ENCODE measurements around the gene S100PBP.

Gene S100PBP

DNA sequence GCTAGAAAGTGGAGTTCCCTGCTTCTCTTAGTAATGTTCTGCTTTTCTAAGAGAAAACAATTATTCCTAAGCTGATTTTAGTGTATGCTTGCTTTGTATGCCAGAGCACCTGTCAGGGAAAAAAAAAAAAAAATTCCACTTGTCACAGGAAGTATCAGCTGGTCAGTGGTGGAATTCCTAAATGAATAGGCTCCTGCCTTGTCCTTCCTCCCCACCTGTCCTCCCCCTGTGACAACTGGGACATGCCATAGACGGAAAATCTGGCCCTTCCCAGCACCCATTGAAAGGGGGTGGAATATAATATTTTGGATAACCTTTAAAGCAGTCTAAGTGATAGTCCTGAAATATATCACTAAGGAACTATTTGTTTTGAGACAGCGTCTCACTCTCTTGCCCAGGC is 42.5 kb downstream of the S100PBP start:
- Histone ChIP-seq H3K27me3 (ENCODE audit: control insufficient read depth, insufficient read depth, low read length) (no peaks in the 10 kb centered on the region), H3K36me3 (ENCODE audit: control insufficient read depth, insufficient read depth, low read length) (no peaks in the 10 kb centered on the region), H3K9me3 (ENCODE audit: control insufficient read depth, low read length) (no peaks in the 10 kb centered on the region), H3K9ac (ENCODE audit: low read length) (no peak overlapping the region), H3K4me3 (ENCODE audit: low read length) (no peak overlapping the region), H3K4me1 (ENCODE audit: control insufficient read depth, insufficient read depth, low read length) (no peaks in the 10 kb centered on the region)

GRCh38 chr1:32860566-32860965 is 43.1 kb downstream of the S100PBP start:
- no peak overlapping the region for H3K9ac ChIP-seq (ENCODE audit: low read length)
- H3K9me3 ChIP-seq (ENCODE audit: control insufficient read depth, low read length), result no peaks in the 10 kb centered on the region
- H3K4me1 ChIP-seq (ENCODE audit: control insufficient read depth, insufficient read depth, low read length), result no peaks in the 10 kb centered on the region
- no peaks in the 10 kb centered on the region for H3K36me3 ChIP-seq (ENCODE audit: control insufficient read depth, insufficient read depth, low read length)
- no peaks in the 10 kb centered on the region for H3K27me3 ChIP-seq (ENCODE audit: control insufficient read depth, insufficient read depth, low read length)
- no peak overlapping the region for H3K4me3 ChIP-seq (ENCODE audit: low read length)

DNA sequence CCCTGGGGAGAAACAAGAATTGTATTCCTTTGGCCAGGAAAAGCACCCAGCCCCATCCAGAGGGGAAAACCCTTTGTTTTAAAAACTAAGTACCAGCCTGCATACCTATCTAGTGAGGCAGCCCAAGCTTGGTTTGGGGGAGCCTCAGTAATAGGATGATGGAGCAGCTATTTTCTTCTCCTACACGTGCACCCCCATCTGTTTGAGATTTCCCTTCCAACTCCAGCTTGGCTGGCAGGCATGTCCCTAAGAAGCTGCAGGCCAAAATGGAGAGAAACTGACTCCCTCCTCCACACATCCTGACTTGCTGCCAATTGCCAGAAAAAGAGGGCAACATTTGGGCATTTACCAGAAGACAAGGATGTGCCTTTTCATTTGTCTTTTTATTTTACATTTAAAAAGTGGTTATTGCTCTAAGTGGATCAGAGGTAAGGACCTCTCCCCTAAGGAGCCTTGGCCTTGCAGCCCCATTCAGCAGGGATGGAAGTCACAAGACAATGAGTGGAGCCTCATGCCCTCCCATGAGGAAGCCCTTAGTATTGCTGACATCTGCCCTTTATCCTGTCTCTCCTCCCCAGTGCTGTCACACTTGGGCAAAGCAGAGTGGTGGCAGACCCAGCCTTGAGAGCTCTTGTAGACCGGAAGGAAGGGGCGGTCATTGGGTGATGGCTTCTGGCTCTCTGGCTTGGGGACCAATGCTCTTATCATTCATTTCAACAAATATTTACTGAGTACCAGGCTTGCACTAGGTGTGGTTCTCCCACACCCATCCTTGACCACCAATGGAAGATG is 44.6 kb downstream of the S100PBP start:
- Histone ChIP-seq H3K9ac (ENCODE audit: low read length) (no peak overlapping the region), H3K9me3 (ENCODE audit: control insufficient read depth, low read length) (no peaks in the 10 kb centered on the region), H3K27me3 (ENCODE audit: control insufficient read depth, insufficient read depth, low read length) (no peaks in the 10 kb centered on the region), H3K4me1 (ENCODE audit: control insufficient read depth, insufficient read depth, low read length) (no peaks in the 10 kb centered on the region), H3K36me3 (ENCODE audit: control insufficient read depth, insufficient read depth, low read length) (no peaks in the 10 kb centered on the region), H3K4me3 (ENCODE audit: low read length) (no peak overlapping the region)

DNA sequence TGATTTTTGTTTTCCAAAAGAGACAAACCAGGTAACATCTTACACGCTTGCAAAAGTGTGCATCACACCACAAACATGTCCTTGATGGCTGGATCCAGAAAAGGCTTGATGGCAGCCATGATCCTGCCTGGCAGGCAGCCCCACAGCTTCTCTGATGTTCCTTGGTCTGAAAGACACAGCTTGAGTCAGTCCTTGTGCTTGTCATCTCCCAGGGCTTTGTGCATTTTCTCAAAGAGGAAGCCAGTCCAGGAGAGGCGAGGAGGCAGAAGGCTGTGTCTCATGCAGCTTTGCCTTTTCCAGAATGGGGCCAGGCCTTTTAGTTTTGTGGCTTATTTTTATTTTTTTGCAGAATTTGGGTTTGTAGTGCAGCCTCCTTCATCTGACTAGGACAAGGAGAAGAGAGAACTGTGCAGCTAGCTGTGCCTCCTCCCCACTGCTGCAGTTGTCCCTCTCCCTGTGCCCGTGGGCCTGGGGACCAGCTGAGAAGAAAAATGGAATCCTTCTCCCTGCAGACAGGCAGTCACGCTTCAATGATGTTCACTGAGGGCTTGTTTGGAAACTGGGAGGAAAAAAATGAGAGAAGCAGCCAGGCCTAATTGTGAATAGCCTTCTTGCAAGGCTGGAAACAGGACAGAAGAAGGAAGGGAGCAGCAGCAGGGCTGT is 45.9 kb downstream of the S100PBP start:
- H3K4me1 ChIP-seq (ENCODE audit: control insufficient read depth, insufficient read depth, low read length), result no peaks in the 10 kb centered on the region
- no peak overlapping the region for H3K4me3 ChIP-seq (ENCODE audit: low read length)
- no peaks in the 10 kb centered on the region for H3K9me3 ChIP-seq (ENCODE audit: control insufficient read depth, low read length)
- H3K36me3 ChIP-seq (ENCODE audit: control insufficient read depth, insufficient read depth, low read length), result no peaks in the 10 kb centered on the region
- no peak overlapping the region for H3K9ac ChIP-seq (ENCODE audit: low read length)
- no peaks in the 10 kb centered on the region for H3K27me3 ChIP-seq (ENCODE audit: control insufficient read depth, insufficient read depth, low read length)

DNA sequence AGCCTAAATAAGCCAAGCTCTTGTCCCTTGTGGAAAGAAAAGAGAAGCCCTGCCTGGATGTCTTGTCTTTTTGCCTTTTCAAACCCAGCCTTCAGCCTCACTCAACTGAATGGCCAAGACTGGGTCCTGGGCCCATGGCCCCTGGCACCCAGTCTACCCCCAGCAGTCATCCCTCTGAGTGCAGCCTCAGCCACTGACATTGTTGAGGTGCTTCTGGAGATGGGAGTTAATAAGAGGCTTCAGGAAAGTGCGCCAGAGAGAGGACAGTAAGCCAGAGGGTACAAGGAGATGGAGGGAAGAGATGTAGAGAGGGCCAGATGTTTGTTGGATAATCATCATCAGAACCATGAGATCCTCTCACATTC is 46.4 kb downstream of the S100PBP start:
- H3K9me3 ChIP-seq (ENCODE audit: control insufficient read depth, low read length), result no peaks in the 10 kb centered on the region
- H3K36me3 ChIP-seq (ENCODE audit: control insufficient read depth, insufficient read depth, low read length), result no peaks in the 10 kb centered on the region
- H3K27me3 ChIP-seq (ENCODE audit: control insufficient read depth, insufficient read depth, low read length), result peaks cover under 1% of the 10 kb centered on the region
- no peak overlapping the region for H3K9ac ChIP-seq (ENCODE audit: low read length)
- H3K4me3 ChIP-seq (ENCODE audit: low read length), result no peak overlapping the region
- H3K4me1 ChIP-seq (ENCODE audit: control insufficient read depth, insufficient read depth, low read length), result no peaks in the 10 kb centered on the region

DNA sequence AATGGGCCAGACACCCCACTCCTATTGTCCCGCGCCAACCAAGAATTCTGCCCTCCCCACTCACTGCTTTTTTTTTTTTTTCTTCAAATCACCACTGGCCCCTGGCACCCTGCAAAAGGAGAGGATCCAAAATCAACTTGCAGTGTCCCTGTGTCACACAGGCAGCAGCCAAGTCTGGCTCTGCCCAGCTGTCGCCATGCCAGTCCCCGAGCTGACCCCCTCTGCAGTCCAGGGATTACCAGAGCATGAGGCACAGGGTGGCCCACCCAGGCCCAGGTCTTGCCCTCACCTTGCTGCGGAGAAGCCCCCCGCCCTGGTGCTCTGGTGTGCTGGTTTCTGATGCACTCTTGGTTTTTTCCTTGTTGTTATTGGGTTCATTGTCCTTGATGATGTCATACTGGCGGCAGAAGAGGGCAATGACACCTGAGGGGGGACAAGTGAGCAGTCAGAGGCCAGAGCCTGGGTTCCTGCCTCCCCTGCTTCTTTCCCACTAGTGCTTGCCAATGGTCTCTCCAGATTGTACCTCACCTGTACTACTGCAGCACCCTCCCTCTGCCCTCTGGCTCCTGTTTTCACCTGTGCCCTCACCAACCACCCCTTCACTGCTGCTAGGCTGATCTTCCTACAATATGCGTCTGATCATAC is 47.0 kb downstream of the S100PBP start:
- Histone ChIP-seq H3K9me3 (ENCODE audit: control insufficient read depth, low read length) (no peaks in the 10 kb centered on the region), H3K36me3 (ENCODE audit: control insufficient read depth, insufficient read depth, low read length) (no peaks in the 10 kb centered on the region), H3K27me3 (ENCODE audit: control insufficient read depth, insufficient read depth, low read length) (peaks cover 7% of the 10 kb centered on the region), H3K4me3 (ENCODE audit: low read length) (no peak overlapping the region), H3K9ac (ENCODE audit: low read length) (no peak overlapping the region), H3K4me1 (ENCODE audit: control insufficient read depth, insufficient read depth, low read length) (no peaks in the 10 kb centered on the region)

- Histone ChIP-seq H3K4me3 (ENCODE audit: low read length) (no peak overlapping the region), H3K4me1 (ENCODE audit: control insufficient read depth, insufficient read depth, low read length) (peaks cover 4% of the 10 kb centered on the region), H3K27me3 (ENCODE audit: control insufficient read depth, insufficient read depth, low read length) (peaks cover 17% of the 10 kb centered on the region), H3K9me3 (ENCODE audit: control insufficient read depth, low read length) (no peaks in the 10 kb centered on the region), H3K9ac (ENCODE audit: low read length) (no peak overlapping the region), H3K36me3 (ENCODE audit: control insufficient read depth, insufficient read depth, low read length) (no peaks in the 10 kb centered on the region)
Measured at GRCh38 chr1:32865639-32866405, 48.4 kb downstream of the S100PBP start.

DNA sequence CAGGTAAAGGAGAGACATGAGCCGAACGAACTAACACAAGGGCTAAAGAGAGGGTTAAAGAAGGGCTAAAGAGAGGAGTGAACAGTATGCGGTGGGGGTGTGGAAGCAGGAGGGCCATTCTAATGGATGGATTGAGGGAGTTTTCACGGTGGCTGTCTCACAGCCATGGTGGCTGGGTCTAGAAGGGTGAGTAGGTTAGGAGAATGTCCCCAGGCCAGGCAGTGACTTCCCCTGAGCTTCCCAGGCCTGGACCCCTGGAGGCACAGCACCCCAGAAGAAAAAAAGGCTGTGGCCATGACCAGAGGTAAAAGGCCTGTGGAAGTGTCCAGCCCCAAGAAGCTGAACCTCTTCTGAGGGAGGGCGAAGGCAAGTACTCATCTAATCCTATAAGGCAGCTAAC is 49.7 kb downstream of the S100PBP start:
- no peak overlapping the region for H3K9ac ChIP-seq (ENCODE audit: low read length)
- no peaks in the 10 kb centered on the region for H3K9me3 ChIP-seq (ENCODE audit: control insufficient read depth, low read length)
- peaks cover 30% of the 10 kb centered on the region for H3K27me3 ChIP-seq (ENCODE audit: control insufficient read depth, insufficient read depth, low read length)
- no peaks in the 10 kb centered on the region for H3K36me3 ChIP-seq (ENCODE audit: control insufficient read depth, insufficient read depth, low read length)
- H3K4me3 ChIP-seq (ENCODE audit: low read length), result no peak overlapping the region
- H3K4me1 ChIP-seq (ENCODE audit: control insufficient read depth, insufficient read depth, low read length), result peaks cover 9% of the 10 kb centered on the region

GRCh38 chr1:32867671-32868070 is 50.2 kb downstream of the S100PBP start:
- no peaks in the 10 kb centered on the region for H3K36me3 ChIP-seq (ENCODE audit: control insufficient read depth, insufficient read depth, low read length)
- H3K4me3 ChIP-seq (ENCODE audit: low read length), result no peak overlapping the region
- H3K9ac ChIP-seq (ENCODE audit: low read length), result no peak overlapping the region
- peaks cover 31% of the 10 kb centered on the region for H3K27me3 ChIP-seq (ENCODE audit: control insufficient read depth, insufficient read depth, low read length)
- peaks cover 9% of the 10 kb centered on the region for H3K4me1 ChIP-seq (ENCODE audit: control insufficient read depth, insufficient read depth, low read length)
- H3K9me3 ChIP-seq (ENCODE audit: control insufficient read depth, low read length), result no peaks in the 10 kb centered on the region

DNA sequence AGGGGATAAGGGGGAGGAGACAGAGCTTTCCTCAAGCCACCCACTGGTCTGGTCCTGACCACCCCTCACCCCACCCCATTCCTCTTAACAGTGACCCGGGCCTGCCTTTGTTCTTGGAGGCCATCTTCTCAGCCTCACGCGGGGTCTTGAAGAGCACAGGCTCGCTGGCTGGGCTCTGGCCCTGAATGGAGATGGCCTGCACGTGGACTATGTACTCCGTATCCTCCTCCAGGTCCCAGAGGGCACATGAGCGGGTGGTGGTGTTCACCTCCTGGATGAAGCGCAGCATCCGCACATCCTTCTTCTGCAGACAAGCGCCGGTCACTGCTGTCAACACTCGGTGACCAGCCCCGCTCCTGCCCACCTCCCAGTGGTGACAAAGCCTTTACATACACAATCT is 50.6 kb downstream of the S100PBP start:
- Histone ChIP-seq H3K4me1 (ENCODE audit: control insufficient read depth, insufficient read depth, low read length) (peaks cover 9% of the 10 kb centered on the region), H3K9me3 (ENCODE audit: control insufficient read depth, low read length) (no peaks in the 10 kb centered on the region), H3K36me3 (ENCODE audit: control insufficient read depth, insufficient read depth, low read length) (no peaks in the 10 kb centered on the region), H3K9ac (ENCODE audit: low read length) (no peak overlapping the region), H3K4me3 (ENCODE audit: low read length) (no peak overlapping the region), H3K27me3 (ENCODE audit: control insufficient read depth, insufficient read depth, low read length) (peaks cover 31% of the 10 kb centered on the region)

DNA sequence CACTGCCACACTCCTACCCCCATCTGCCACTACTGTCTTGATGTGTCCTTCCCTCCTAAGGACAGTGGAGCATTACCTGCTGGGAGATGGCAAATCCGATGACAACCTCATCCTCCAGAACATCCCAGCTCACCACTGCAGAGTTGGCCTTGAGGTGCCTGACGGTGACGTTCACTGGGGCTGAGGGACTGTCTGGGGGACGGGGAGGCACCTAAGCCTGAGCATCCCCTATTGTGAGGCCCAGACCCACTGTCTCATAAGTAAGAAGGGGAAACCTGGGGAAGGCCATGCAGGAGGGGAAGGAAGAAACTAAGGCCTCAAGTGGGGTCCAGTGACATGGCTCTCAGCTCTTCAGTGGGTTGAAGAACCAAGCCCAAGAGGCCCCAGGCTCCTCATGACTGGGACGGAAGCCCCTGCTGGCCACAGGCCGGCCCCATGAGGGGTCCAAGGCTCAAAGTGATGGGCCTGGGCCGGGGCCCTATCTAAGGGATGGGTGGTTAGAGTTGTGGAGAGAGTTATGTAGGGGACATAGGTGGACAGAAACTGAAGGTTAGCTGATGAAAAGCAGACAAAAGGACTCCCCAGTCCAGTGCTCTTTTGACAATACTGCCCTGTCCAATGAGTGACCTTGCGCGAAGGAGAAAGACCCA is 51.5 kb downstream of the S100PBP start:
- Histone ChIP-seq H3K27me3 (ENCODE audit: control insufficient read depth, insufficient read depth, low read length) (peaks cover 31% of the 10 kb centered on the region), H3K4me1 (ENCODE audit: control insufficient read depth, insufficient read depth, low read length) (peaks cover 9% of the 10 kb centered on the region), H3K4me3 (ENCODE audit: low read length) (no peak overlapping the region), H3K9ac (ENCODE audit: low read length) (no peak overlapping the region), H3K9me3 (ENCODE audit: control insufficient read depth, low read length) (no peaks in the 10 kb centered on the region), H3K36me3 (ENCODE audit: control insufficient read depth, insufficient read depth, low read length) (no peaks in the 10 kb centered on the region)
